GM21576 (cell line): ENCODE measurements around the gene FUZ.
A peak's percentile ranks its signal among the peaks of the same experiment; 100 is the strongest.

Source experiments
- ATAC-seq: cut with Tn5 transposase; IDR thresholded peaks from one replicate; pipeline ENCODE4 v1.9.1; 2021; ENCODE audit warnings: mild to moderate bottlenecking, moderate library complexity; ENCODE audit not compliant: unreplicated experiment

The FUZ gene

DNA sequence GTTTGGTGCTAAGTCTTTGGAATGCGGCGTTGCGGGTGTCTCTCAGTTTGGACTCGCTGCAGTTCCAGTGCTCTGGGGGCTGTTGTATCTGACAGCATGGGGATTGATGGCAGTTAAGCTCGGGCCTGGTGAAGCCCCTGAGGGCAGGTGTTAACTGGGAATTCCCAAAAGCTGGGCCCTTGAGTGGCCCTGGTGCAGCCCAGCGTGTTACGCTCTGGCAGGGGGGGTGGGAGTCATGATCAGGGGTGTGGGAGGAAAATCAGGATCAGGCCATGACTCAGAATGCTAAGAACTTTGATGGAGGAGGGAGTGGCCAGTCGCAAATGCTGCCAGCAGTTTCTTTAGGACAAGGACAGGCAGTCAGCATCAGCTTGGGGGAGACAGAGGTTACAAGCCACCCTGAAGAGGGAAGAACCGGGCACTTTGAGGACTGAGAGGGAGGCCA is 26.7 kb downstream of the FUZ start:
- no peak for ATAC-seq

DNA sequence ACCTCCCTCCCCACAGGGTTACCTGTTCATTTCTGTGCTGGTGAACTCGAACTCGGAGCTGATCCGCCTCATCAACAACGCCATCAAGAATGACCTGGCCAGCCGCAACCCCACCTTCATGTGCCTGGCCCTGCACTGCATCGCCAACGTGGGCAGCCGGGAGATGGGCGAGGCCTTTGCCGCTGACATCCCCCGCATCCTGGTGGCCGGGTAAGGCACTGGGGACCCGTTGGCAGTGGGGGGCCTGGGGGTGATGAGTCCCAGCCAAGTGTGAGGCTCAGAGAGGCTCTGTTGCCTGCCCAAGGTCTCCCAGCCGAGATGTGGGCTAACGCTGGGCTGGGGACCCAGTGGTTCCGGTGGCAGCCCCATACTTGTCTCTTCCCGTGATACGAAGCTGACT is 30.6 kb downstream of the FUZ start:
- ATAC-seq, result no peak

DNA sequence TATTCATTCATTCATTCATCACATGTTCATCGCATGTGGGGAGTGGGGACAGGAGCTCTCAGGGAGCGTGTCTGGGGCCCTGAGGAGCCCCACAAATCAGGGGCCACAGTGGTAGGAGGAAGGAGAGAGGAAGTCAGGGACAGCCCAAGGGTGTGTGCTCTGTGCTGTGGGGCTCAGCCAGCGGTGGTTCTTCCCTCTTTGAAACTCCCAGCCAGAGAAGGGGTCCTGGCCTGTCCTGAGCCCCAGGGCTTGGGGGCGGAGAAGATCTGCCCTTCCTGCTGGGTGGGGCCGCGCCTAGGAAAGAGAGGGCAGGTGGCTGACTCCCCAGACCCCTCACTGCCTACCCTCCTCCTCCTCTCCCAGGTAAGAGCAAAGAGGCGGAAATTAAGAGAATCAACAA is 31.7 kb downstream of the FUZ start:
- no peak for ATAC-seq

GRCh38 chr19:49780861-49781260 is 32.2 kb downstream of the FUZ start:
- no peak for ATAC-seq

DNA sequence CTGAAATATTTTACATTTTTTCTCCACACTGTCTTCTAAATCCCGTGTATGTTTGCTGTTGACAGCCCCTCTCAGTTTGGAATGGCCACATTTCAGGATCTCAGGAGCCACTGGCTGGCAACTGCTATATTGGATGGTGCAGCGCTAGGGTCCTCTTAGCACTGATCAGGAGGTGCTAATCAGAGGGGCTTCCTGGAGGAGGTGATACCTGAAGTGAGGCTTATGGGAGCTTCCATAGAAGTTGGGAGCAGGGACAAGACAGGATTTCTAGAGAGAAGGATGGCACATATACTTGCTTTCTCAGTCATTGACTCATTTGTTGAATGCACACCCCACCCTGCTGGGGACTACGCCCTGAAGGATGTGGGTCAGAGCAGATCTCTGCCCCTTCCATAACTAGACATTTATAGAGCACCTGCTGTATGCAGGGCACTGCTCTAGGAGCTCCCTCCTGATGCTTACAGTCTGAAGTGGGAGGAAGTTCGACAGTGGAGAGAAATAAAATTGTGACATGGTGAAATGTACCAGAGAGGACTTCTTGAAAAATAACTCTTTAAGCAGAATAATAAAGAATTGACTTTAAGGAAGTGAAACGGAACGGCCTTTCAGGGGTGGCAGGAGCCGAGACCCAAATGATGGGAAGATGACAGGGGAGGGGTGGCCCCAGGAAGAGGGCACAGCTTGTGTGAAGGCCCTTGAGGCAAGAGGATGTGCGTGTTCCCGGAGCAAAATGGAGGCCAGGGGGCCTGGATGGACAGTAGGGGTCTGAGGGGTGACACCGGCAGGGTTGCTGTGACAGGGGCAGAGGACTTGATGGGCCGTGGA is 33.1 kb downstream of the FUZ start:
- no peak for ATAC-seq

GRCh38 chr19:49776371-49776764 is 36.7 kb downstream of the FUZ start:
- no peak for ATAC-seq

GRCh38 chr19:49775742-49776370 is 37.2 kb downstream of the FUZ start:
- no peak for ATAC-seq

DNA sequence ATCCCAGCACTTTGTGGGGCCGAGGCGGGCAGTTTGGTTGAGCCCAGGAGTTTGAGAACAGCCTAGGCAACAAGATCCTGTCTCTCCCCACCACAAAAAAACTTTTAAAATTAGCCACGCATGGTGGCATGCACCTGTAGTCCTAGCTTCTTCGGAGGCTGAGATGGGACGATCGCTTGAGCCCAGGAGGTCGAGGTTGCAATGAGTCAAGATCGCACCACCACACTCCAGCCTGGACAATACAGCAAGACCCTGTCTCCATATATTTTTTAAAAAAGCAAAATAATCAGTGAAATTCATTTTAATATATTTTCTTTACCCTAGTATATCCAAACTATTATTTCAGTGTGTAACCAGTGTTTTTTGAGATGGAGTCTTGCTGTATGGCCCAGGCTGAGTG is 38.1 kb downstream of the FUZ start:
- no peak for ATAC-seq

DNA sequence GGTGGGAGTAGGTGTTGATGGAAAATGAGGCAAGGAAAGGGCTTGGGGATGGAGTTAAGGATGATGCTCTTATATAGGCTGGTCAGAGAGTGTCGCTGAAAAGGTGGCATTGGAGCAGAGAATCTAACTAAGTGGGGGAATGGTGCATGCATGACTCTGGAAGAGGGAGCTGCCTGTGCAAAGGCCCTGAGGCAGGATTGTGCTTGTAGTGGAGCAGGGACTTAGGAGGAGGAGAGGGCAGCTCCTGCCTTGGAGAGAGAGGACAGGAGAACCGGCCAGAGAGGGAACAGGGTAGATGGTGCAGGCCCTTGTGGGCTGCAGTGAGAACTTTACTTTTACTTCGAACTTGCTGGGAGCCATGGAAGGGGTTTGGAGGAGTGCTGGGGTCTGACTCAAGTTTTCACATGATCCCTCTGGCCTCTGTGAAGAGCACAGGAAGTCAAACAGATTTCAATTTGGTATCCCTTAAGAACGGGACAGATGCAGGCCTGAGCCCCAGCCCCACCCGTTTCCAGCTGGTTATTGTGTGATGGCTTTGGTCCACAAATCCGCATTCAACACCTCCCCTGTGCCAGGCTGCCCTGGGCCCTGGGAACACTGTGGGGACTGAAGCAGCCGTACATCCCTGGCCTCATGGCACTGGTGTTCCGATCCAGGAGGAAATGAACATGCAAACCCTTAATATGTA is 39.3 kb downstream of the FUZ start:
- no peak for ATAC-seq

DNA sequence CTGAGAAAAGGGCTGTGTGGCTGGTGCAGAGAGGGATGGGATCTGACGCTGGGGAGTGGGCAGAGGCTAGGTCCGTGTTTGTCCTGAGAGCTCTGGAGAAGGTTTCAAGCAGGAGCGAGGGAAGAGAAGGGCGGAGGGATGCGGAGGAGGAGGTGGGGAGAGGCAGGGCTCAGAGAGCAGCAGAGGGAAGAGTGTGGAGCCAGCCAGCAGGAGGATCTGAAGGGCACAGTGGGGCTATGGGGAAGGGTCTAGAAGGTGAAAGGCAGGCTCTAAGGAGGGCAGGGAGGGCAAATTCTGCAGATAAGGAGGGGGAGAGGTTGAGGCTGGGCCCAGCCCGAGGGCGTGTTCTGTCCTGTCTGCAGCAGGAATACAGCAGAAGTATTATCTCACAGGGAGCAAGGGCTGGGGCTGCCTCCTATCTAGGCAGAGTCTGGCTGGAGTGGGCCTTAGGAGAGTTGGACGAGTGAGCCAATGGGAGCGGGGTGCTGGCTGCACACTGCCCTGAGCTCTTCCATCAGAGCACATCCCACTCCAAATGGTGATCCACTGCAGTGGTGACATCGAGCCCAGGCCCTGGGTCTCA is 40.2 kb downstream of the FUZ start:
- ATAC-seq, result no peak

DNA sequence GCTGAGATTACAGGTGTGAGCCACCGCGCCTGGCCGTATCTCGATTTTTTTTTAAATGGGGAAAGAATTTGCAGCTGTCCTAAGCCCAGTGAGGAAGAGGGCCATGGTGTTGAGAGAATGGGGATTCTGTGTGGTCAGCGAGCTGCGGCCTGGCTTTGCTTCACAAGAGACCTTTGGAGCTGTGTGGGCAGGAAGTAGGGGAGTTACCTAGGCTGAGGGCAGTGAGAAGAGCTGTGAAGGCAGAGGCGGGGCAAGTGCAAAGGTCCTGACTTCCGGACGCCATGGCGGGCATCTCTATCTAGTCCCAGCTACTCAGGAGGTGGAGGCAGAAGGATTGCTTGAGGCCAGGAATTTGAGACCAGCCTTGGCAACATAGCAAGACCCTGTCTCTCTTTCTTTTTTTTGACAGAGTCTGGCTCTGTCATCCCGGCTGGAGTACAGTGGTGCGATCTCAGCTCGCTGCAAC is 41.4 kb downstream of the FUZ start:
- ATAC-seq, result no peak

DNA sequence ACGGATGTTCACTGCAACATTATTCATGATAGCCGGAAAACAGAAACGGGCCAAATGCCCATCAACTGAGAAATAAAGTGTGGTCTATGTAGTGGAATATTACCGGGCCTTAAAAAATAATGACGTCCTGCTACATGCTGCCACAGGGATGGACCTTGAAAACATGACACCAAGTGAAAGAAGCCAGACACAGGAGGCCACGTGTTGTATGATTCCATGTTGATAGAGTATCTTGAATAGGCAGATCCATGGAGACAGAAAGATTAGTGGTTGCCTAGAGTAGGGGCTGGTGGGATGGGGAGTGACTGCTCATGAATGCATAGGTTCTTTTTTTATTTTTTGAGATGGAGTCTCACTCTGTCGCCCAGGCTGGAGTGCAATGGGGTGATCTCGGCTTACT is 42.6 kb downstream of the FUZ start:
- ATAC-seq, result no peak

DNA sequence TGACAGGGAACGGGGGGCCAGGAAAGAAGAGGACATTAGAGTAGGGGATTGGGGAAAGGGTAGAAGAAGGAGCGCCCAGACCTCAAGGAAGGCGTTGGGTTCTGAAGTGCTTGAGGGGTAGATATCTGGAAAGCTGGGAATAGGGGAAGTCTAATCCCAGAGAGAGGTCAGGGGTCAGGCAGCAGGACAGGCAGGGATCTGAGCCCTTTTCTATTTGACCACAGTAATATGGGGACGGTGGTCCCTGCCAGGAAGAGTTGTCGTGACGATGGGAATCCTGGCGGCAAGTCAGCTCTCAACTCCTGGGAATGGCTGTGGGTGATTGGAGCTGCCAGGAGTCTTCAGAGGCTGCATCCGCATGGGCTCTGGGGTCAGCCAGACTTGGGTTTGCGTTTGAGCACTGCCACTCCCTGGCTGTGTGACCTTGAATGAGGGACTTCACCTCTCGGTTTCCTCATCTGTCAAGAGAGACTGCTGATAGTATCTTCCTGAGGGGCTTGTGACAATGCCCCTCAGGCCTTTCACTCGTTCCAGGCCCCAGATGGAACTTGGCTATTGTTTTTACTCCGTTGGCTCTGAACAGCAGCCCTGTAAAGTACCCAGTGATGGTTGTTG is 45.0 kb downstream of the FUZ start:
- no peak for ATAC-seq

- ATAC-seq, result no peak
Observed at GRCh38 chr19:49767381-49767780, 45.7 kb downstream of the FUZ start.

GRCh38 chr19:49766930-49767299 is 46.2 kb downstream of the FUZ start, which contains the start of gene AP2A1:
Gene AP2A1, plus strand, starts transcription at chr19:49767001. Its CDS starts 133 bp downstream, at chr19:49767134.
- no peak for ATAC-seq

DNA sequence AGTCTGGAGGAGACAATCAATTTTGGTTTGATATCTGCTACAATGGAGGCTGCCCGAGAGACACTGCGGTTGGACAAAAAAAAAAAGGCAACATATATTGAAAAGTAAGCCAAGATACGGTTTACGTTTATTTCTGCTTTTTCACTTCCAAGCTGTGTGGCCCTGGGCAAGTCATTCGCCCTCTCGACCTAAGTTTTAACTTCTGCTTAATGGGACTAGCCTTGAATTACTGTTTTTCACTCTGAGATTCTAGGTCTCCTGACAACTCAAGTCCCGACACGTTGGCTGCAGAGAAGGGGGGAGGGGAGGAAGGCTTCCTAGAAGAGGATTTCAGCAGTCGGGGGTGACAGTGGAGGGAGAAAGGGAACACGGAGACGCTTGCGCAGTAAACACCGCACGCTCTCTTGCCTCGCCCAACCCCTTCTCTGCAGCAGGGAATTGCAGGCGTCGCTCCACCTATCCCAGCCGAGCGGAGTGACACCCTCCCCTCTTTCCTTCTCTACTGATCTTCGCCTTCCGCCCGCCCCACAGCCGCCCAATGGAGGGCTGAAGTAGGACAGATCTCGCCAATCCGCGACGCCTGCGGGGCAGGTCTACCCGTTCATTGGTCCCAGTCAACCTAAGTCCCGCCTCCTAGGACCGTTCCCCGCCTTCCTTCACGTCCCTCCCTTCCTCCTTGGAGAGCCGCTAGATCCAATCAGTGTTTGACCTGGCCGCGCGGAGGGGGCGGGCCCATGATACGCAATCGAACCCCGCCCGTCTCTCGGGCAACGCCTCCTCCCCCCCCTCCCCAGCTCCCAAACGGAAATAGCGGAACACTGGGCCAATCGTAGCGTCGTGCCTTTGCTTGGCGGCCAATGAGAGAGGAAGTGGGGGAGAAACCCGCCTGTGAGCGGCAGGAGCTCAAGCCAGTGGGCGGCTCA is 46.8 kb downstream of the FUZ start:
- peak; percentile 88 for ATAC-seq

- no peak for ATAC-seq
Observed at GRCh38 chr19:49764341-49764740, 48.8 kb downstream of the FUZ start.

DNA sequence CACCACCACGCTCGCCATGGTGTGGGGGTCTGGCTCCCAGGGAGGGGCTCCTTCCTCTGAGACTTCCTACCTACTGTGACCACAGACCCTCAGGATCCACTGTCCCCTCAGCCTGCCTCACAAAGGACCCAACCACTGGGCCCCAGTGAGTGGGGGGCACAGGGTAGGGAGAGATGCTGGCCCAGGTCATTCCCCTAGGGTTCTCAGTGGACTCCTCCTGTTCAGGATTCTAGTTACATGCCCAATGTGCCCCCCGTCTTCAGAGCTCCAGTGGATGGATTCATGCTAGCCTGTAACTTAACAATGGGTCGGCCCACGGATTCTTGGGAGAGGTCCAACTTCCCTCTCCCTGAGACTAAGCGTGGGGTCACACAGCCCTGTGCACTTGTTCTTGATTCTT is 49.9 kb downstream of the FUZ start, which contains the start of gene TSKS:
TSS of gene TSKS (minus strand) at position 77 of the 400 bp plus-strand sequence. CDS start at position 18, 59 bp downstream.
- no peak for ATAC-seq

DNA sequence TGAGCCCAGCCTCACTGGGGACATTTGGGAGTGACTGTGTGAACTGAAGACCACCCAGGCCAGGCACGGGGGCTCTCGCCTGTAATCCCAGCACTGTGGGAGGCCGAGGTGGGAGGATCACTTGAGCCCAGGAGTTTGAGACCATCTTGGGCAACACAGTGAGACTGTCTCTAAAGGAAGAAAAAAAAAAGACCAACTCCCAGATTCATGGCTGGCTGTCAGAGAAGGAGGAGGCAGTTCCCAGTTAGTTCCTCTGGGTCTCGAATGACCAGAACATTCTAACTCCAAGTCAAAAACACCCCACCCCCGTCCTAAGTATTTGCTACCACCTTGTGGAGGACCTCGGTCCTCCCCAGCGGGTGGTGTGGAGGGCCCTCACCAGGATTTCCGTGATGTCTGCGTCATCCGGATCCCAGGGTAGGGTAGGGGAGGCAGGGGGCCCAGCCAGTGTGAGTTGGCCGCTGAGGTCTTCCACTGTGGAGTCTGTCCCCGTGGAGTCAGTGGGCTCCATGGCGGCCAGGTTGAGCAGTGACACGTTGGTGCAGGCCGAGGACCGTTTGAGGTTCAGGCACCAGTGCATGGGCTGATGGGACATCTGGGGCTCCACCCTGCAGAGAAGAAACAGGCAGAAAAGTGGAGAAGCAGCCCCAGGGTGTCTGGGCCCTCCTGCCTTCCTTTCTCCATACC is 51.3 kb downstream of the FUZ start:
- ATAC-seq, result no peak
